Activated T-cell treated with anti-CD3 and anti-CD28 coated beads for 48 hours (primary cell): ENCODE data around the gene NKX1-1.
"Not testable (repeated sequence)": the region's sequence is repeated elsewhere in the genome, so short reads cannot be mapped to it uniquely, and the experiment has no call there.

ENCODE experiments used
- DNase-seq: peaks from one replicate; pipeline ENCODE4 v3.0.0-alpha.2; 2020; ENCODE audit warnings: low read depth

Gene NKX1-1

DNA sequence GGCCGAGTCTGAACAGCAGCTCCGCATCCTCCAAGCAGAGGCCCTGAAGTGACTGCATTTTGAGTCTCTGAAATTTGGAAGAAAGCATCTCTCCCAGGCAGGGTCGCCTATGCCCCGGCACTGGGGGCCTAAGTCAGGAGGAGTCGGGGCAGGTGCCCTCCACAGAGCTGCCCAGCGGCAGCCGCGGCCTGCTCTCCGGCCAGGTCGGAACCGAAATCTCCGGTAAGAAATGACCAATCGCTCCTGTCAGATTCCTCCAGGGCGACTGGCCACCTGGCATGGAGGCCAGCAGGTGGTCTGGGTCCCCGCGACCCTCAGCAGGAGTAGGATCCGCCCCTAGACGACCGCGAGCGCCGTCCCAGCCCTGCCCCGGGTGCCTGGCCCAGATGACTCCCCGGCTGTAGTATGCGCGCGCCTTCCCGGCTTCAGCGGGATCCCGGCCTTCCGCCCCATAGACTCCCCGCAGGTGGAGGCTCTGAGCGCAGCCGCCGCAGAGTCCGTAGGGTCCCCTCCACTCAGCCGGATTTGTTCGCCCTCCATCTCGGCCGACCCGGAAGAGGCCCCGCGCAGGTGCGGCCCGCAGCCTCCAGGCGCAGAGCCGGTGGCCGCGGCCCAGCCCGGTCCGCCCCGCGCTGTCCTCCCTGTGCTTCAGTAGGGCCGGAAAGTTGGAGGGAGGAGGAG lies 1.5 kb downstream of the NKX1-1 start:
- no peak for DNase-seq

DNA sequence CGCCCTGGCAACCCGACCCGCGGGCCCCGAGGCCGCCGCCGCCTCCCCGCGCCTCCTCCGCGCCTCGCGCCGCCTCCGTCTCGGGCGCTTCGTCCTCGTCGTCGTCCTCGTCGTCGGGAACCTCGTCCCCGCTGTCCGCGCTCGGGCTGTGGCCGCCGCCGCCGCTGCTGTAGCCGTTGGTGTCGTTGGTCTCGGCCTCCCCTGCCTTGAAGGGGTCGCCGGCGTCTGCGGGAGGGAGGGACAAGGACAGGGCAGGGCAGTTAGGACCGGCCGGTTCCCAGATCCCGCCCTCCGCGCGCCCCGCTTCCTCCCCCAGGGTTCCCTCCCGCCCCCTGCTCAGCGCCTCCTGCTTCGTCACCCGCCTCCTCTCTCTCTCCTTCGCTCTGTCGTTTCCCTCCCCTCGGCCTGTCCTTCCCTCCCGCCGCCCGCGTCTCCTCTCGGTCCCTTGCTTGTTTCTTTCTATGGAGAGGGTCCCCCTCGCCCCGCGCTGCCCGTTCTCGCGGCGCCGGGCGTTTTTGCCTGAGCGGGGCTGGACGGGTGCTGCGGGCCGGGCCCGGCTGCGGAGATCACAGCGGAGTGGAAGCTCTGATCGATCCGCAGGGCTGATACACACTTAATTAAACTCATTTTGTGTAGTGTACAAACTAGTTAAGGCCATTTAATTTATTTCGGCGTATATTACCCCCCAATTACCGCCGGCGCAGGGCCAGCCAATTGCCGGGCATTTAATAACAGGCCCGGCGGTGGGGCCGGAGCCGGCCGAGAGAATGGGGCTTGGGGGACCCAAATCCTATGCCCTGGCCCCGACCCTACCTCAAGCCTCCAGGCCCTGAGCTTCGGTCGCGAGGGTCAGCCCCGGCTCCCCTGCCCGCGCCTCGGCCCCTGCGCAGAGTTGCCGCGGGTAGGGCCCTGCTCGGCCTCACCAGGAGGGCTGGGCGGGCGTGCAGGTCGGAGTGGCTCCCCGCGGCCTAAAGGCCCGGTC lies 2.4 kb downstream of the NKX1-1 start:
- DNase-seq, result no peak

DNA sequence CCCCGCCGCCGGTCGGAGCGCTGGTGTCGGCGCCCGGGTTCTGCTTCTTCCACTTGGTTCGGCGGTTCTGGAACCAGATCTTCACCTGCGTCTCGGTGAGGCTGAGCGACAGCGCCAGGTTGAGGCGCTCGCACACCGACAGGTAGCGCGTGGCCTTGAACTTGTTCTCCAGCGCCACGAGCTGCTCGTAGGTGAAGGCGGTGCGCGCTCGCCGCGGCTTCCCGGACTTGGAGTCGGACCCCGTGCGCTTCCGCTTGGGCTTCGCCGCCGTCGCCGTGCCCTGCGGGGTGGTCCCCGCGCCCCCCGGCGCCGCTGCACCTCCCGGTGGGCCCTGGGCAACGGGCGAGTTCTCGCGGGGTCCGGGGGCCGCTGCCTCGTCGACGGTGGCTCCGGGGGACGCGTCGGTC lies 3.1 kb downstream of the NKX1-1 start:
- no peak for DNase-seq

DNA sequence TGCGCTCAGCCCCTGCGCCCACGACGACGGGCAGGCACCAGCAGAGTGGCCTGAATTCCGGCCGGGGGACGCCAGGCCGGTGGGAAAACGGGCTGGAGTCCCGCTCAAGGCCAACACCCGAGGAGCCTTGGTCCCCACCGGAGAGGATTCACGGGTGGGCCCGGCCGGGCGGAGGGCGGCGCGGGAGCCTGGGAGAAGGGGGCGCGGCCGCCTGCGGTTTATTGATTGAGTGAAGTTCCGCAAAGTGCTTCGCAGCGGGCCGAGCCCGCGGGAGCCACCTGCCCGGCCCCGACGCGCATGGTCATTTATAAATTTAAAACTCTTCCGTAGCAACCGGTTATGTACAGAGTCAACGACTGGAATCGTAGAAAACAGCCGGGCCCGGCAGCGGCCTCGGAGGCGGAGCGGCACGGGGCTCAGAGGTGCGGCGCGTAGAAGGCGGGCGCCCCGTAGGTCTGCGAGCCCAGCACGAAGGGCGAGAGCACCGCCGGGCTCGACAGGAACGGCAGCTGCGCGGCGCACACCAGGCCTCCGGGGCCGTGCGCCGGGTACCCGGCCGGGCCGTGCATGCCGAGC lies 3.6 kb downstream of the NKX1-1 start:
- no peak for DNase-seq

DNA sequence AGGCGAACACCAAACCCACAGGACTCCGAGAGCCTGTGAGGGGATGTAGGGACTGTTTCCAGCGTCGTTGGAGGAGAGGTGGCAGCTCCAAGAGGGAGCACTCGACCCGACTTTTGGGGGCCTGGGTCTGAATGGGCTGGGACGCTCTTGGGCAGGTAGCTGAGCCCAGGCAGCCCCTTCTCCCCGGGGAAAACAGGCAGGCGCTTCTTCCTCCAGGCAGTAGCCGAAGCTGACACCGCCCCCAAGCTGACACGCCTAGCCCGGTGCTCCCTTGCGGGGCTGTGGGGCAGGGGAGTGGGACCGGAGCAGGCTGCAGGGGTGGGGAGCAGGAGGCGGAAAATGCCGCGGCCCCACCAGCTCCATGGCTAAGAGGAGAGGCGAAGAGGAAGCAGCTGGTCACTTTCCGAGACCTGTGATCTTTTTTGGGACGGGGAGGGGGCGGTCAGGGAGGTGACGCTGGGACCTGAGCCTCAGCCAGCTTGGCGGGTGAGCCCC lies 4.2 kb downstream of the NKX1-1 start:
- no peak for DNase-seq

DNA sequence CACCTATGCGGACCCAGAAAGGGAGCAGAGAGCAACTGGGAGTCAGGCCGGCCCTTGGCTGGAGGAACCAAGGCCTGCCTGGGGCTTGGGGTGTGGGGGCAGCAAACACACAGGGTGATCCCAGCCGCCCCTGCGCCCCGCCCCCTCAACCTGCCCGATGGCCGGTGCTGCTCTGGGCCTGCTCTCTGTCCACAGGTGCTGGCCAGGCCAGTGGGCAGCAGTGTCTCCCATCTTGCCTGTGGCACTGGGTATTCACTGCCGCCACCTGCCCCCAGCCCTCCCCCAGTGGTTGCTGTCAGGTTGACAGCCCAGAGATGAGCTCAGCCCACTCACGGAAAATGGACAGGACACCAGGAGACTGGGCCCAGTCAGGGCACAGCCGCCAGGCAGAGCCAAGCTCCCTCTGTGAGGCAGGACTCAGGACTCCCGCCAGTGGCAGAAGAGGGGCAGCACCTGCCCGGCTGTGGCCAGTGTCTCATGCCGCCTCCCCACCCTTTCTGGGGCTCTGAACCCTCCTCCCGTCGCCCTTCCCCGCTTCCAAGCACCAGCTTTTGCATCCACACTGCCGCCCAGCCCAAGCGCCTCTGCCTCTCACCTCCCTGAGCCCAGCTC lies 4.7 kb downstream of the NKX1-1 start:
- no peak for DNase-seq

DNA sequence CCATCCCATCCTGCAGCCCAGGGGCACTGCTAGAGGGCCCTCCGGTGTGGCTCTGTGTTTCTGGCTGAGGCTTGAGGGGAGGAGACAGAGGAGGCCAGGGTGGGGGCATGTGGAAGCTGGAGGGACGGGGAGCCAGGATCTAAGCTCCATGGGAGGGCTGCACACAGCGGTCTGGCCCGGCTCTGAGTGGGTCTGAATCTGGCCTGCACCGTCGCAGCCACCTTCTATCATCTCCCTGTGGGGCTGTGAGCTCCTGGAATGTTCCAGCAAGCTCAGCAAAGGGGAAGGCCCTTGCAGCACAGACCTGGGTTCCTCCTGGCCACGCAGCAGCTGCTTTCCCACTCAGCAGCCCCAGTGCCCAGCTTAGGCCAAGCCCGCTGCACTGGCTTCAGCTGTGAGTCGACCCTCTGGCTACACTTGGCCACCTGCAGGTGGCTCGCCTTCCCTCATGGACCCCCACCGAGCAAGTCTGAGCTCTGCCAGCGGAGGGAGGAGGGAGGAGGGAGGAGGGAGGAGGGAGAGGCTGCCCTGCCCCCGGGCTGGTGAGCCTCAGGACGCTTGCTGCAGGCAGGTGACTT lies 5.3 kb downstream of the NKX1-1 start:
- DNase-seq, result no peak

DNA sequence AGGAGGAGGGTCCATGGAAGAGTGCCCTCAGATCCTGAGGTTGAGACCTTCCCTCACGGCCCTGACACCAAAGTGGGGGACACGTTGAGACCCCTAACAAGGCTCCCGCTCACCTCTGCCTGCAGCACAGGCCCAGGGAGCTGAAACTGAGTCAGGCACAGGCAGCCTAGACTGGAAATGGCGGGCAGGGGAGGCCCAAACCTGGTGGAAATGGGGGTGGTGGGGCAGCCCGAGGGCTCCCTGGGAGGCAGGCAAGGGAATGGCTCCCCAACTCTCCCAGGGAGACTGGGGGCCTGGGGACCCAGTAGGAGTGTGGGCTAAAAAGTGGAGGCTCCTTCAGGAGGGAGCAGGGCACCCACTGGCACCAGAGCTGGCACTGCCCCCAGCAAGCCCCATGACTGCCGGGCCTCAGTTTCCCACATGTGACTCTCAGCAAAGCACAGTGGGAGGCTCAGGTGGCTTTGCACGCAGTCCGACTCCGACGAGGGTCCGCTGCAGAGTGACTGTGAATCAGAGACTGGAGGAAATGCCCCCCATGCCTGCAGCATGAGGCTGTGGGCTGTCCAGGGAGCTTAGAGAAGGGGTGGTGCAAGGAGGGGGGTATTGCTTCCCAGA lies 5.9 kb downstream of the NKX1-1 start:
- no peak for DNase-seq

DNA sequence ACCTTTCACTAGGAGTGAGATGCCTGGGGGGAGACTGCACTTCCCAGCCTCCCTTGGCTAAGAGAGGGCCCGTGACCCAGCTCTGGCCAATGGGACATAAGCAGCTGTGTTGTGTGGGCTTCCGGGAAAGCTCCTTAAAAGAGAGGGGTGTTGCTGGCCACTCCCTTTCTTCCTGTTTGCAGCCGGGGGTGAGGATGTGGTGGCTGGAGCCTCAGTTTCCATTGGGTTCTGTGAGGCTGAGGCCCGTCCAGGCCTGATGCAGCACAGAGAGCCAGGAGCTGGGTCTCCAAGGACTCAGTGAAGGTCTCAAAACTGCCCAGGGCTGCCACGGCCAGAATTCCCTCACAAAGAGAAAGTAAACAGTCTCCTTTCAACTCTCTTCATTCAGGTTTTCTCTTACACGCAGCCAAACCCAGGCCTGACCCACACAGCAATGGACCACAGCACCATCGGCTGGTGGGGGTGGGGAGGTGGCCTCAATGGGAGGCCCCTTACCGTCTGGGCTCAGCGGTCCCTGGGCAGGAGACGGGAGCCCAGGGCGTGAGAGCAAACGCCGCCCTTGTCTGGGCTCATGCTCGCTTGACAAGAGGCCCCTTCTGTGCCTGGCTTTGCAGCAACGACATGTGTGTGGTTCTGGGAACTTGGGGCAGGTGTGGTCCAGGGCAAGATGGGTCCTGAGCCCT lies 6.6 kb downstream of the NKX1-1 start:
- DNase-seq, result no peak

DNA sequence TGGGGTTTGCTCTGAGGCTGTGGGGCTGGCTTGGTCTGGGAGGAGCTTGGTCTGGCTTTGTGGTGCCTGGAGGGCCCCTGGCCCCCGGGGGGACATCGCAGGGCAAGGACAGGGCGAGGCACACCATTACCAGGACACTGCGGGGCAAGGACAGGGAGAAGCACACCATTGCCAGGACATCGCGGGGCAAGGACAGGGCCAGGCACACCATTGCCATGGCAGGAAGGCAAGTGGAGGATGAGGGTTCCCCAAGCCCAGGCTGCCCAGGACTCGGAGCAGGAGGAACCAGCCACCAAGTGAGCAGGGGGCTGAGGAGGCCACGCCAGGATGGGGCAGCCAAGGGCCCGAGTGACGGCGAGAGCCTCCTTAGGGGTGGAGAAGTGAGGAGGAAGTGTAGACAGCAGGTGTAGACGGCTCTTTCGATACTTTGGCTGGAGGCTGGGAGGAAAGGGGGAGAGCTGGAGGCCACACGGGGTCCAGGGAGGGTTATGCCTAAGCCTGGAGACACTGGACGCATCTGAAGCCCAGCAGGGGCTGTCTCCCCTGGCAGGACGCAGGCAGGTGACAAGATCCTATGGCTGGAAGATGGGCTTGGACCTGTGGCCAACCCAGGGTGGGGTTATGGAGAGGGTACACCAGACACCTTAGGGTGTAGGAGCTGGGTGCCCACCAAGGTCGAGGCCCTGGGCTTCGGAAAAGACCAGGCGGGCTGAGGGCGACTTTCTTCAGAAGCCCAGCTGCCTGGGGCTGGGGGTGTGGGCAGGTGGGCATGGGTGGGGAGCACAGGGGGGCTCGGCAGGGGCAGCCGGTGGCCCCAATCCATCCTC lies 7.3 kb downstream of the NKX1-1 start:
- no peak for DNase-seq

DNA sequence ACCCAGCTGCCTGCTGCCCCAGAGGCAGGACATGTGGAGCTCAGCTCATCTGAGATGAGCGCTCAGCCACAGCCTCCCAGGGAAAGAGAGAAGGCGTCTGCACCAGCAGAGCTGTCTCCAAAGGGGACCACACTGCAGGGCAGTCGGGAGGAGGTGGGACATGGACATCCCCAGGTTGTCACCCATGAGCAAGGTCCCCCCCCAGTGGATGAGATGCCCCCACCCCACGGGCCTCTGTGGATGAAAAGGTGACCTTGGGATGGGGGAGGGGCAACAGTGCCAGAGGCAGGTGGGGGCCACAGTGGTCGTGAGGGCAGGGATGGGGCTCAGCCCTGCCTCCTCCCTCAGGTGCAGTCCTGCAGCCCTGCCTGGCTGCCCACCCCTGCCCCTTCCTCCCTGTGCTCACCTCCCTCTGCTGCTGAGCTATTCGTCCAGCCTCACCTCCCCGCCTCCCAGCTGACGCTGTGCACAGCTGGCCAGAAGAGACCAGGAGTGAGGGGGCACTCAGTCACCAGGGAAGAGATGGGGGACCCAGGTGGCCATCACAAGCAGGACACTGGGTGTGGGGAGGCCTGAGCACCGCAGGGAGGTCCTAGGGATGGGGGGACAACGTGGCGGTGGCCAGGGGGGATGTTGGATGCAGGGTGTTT lies 9.3 kb downstream of the NKX1-1 start:
- DNase-seq, result no peak

DNA sequence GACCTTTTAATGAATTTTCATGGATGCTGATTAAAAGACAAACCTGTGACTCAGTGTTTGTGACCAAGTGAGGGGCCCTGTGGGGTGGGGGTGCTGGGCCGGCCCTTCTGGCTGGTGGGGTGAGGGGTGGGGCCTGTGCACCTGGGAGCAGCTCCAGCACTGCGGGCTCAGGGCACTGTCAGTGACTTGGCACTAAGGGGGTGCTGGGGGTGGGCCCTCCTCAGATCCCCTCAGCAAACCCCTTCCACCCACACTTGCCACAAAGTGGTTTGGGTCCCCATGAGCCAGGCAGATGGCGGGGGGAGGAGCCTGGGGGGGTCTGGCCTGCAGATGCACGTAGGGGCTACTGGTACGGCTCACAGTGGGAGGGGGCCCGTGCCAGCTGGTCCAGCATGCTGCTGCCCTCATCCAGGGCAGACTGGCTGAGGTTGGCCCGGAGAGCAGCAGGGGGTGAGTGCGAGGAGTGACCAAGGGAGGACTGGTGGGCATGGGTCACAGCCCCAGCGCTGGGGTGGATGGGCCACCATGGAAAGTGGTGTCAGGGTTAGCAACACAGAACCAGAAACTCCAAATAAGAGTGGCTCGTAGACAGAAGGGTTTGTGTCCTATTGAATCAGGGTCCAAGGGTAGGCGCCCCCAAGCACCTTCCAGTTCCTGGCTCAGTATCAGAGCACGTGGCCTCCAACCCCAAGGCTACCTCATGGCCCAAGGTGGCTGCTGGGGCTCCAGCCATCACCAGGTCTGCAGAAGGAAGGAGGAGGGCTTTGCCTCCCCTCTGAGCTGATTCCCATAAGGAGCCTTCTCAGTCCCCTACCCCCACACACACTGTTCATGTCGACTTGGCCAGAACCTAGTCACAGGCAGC lies 10.1 kb downstream of the NKX1-1 start:
- no peak for DNase-seq

DNA sequence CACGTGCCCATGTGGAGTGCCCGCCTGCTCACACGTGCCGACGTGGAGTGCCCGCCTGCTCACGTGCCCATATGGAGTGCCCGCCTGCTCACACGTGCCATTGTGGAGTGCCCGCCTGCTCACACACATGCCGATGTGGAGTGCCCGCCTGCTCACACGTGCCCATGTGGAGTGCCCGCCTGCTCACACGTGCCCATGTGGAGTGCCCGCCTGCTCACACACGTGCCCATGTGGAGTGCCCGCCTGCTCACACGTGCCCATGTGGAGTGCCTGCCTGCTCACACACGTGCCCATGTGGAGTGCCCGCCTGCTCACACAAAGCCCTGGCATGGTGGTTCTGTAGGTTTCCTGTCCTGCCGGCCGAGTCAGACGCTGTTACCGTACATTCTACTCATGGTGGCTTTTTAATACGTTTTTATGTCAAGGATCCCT lies 10.8 kb downstream of the NKX1-1 start:
- not testable (repeated sequence) for DNase-seq

DNA sequence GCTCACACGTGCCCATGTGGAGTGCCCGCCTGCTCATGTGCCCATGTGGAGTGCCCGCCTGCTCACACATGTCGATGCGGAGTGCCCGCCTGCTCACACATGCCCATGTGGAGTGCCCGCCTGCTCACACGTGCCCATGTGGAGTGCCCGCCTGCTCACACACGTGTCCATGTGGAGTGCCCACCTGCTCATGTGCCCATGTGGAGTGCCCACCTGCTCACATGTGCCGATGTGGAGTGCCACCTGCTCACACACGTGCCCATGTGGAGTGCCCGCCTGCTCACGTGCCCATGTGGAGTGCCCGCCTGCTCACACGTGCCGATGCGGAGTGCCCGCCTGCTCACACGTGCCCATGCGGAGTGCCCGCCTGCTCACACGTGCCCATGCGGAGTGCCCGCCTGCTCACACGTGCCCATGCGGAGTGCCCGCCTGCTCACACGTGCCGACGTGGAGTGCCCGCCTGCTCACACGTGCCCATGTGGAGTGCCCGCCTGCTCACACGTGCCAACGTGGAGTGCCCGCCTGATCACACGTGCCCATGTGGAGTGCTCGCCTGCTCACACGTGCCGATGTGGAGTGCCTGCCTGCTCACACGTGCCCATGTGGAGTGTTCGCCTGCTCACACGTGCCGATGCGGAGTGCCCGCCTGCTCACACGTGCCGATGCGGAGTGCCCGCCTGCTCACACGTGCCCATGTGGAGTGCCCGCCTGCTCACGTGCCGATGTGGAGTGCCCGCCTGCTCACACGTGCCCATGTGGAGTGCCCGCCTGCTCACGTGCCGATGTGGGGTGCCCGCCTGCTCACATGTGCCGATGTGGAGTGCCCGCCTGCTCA lies 11.5 kb downstream of the NKX1-1 start:
- not testable (repeated sequence) for DNase-seq

DNA sequence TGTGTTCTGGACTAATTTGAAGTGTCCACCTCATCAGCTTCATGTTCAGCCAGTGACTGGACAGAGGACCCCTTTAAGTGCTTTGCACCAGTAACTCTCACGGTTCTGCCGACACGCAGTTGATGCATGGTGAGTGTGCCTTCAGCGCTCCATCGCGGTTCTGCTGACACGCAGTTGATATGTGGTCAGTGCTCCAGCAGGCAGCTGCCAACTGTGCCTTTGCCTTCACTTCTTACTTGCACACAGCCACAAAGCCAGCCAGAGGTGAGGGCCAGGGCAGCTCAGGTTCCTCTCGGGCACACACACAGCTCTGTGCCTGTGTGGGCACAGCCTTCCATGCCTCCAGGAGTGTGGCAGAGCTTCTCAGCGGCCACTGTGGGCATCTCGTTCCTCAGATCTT lies 12.4 kb downstream of the NKX1-1 start:
- DNase-seq, result no peak

DNA sequence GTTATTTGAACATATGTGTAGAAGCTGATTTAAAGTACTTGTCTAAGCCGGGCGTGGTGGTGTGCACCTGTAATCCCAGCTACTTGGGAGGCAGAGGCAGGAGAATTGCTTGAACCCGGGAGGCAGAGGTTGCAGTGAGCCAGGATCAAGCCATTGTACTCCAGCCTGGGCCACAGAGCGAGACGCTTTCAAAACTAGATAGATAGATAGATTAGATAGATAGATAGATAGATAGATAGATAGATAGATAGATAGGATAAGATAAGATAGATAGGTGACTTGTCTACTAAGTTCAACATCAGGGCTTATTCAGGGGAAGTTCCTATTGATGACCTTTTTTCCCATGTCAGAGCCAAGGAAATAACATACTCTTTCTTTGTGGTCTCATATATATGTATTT lies 12.9 kb downstream of the NKX1-1 start:
- not testable (repeated sequence) for DNase-seq
